NCI-H2107 treated with DMSO at 0.1 percent for 48 hours (cell line): ENCODE results near the gene TMEM101.
"Not testable (repeated sequence)": the region's sequence is repeated elsewhere in the genome, so short reads cannot be mapped to it uniquely, and the experiment has no call there.

Source experiments
- DNase-seq: peaks from one replicate; lab custom pipeline; 2025; ENCODE audit not compliant: unreplicated experiment; lab: John Stamatoyannopoulos, UW

The TMEM101 gene

DNA sequence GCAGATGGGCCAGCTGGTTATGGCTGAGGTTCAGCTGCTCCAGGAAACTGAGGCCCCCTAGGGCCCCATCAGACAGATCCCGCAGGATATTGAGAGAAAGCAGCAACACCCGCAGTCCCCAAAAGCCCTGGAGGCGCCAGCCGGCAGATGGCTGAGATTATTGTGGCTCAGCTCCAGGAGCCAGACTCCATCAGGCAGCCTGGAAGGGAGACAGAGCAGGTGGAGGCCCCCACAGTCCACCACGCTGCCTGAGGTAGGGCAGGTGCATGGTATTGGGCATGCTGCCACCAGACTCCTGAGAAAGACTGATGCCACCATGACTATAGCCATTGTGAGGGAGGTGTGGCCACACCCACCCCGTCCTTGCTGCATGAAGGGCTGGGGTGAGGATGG is 9.5 kb upstream of the TMEM101 start:
- DNase-seq, result peak; percentile 93

GRCh38 chr17:44023545-44024270 is 8.9 kb upstream of the TMEM101 start:
- no peak for DNase-seq

GRCh38 chr17:44022246-44022645 is 7.5 kb upstream of the TMEM101 start:
- no peak for DNase-seq

DNA sequence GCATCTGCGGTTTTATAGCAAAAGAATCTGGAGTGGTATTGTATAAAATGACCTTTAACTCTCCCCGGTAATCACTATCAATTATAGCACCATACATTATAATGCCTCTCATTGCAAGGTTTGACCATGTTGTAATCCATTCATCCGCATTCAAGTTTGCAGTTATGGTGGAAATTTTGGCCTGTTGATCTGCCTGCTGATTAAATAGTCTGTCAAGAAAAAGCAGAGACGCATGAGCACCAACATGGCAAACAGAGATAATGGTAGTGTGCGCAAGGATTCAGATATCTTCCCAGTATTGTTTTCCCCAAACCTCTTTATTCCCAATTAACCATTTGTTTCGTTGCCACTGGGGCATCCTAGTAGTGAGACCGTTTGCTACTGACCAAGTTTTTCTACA is 6.5 kb upstream of the TMEM101 start:
- DNase-seq, result not testable (repeated sequence)

- no peak for DNase-seq
Observed at GRCh38 chr17:44014133-44014436, 678 bp downstream of the TMEM101 start.

DNA sequence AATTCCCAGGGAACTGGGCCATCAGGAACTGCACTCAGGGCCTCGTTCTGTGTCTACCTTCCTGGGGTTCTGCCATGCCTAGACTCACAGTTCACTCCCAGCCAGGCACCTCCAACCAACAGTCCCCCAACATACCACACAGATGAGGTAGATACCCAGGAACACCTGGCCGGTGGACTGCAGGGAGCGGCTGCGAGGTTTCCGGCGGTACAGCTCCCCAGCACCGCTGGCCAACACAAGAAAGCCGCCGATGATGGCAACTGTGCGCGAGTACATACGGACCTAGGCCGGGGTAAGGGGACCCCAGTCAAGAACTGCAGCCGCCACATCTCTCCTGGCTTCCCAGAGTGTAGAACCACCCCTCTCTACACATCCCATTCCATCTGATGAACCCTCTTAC is 1.9 kb downstream of the TMEM101 start:
- no peak for DNase-seq

DNA sequence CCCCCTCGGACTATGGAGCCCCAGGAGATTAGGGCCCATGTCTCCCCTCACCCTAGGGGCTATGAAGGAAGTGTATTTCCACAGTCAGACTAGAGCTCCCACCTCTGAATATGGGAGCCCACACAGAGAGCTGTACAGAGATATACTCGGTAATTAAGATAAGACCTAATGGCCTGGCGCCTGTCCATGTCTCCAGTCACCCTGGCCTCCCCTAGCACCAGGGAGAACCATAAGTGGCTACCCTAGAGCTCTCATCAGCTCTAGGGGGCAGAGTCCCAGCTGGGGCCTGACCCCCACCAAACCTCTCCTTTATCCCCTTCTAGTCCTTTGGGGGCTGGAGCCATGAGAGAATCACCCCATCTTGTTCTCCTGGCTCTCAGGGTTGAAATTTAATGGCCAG is 2.4 kb downstream of the TMEM101 start:
- no peak for DNase-seq

GRCh38 chr17:44011876-44012275 is 2.9 kb downstream of the TMEM101 start:
- DNase-seq, result no peak

GRCh38 chr17:44010966-44011647 is 3.7 kb downstream of the TMEM101 start:
- DNase-seq, result no peak

DNA sequence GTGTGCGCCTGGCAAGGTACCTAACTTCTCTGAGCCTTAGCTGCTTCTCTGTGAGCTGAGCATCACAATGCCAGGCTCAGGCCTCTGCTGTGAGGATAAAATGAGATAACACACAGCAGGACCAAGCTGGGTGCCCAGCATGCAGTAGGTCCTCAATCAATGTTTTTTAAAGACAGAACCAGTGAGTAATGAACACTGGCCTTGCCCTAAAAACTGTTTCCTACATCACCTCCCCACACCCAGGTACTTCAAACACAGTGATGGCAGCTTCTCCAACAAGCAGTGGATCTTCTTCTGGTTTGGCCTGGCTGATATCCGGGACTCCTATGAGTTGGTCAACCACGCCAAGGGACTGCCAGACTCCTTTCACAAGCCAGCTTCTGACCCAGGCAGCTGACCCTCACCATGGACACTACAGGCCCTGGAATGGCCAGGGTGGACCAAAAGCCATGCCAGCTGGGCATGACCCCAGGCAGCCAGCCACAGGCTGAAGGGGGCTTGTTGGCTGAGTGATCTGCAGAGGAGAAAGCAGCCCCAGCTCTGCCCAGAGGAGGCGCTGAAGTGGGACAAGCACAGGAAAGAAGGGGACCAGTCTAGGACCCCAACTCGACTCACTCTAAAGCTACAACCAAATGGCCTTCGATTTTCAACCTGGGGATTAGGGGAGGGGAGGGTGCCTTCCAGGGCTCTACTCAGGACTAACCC is 6.4 kb downstream of the TMEM101 start:
- DNase-seq, result no peak

DNA sequence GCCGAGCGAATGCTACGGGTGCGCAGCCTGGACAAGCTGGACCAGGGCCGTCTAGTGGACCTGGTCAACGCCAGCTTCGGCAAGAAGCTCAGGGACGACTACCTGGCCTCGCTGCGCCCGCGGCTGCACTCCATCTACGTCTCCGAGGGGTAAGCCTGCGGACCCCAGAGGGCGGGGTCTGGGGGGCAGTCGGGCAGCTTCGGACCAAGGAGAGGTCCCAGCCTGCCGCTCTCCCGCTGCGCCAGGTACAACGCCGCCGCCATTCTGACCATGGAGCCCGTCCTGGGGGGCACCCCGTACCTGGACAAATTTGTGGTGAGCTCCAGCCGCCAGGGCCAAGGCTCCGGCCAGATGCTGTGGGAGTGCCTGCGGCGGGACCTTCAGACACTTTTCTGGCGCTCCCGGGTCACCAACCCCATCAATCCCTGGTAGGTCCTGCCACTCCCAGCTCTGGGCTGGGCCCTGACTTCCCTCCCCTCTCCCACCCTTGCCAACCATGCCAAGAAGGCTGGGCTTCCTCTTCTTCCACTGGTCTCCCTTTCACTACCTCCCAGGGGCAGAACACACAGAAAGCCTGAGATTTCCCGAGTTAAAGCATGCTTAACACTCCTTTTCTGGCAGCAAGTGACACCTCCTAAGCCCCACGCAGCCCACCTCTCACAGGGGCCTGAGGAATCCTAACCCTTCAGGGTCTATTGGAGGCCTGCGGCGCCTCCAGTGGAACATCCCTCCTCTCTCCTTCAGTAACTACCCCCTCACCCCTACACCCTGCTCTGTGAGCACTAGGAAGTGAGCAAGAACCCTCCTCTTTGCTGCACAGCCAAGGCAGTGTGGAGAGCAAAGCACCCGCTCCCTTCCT is 7.2 kb downstream of the TMEM101 start:
- no peak for DNase-seq

DNA sequence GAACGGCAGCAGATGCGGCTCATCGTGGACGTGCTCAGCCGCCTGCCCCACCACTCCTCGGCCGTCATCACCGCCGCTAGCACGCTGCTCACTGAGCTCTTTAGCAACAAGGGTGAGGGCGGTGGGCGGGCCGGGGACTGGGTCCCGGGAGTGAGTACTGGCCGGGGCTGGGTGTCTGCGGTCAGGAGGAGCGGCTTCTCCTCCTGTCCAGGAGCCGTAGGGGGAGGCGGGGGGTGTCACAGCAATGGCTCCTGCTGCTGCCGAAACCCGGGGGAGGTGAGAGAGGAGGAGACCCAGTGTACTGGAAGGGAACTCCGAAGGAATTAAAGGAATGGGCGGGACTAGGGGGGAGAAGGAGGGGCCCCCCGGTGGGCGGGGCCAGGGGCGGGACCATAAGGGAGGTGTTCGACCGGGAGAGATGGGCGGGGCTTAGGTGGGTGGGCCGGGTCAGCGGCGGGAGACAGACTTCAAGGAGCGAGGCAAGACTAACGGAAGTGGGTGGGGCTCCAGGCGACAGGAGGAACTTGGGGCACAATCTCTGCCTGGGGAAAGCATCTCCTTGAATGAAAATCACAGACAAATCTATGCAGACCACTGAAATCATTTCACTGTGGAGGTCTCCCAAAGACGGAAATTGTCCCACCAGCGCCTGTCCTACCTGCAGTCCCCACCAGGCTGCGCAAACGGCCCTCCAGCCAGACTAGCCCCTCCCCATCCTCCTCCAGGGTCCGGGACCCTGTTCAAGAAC is 8.0 kb downstream of the TMEM101 start:
- DNase-seq, result peak; percentile 56

- DNase-seq, result no peak
Observed at GRCh38 chr17:44006272-44006597, 8.5 kb downstream of the TMEM101 start.

DNA sequence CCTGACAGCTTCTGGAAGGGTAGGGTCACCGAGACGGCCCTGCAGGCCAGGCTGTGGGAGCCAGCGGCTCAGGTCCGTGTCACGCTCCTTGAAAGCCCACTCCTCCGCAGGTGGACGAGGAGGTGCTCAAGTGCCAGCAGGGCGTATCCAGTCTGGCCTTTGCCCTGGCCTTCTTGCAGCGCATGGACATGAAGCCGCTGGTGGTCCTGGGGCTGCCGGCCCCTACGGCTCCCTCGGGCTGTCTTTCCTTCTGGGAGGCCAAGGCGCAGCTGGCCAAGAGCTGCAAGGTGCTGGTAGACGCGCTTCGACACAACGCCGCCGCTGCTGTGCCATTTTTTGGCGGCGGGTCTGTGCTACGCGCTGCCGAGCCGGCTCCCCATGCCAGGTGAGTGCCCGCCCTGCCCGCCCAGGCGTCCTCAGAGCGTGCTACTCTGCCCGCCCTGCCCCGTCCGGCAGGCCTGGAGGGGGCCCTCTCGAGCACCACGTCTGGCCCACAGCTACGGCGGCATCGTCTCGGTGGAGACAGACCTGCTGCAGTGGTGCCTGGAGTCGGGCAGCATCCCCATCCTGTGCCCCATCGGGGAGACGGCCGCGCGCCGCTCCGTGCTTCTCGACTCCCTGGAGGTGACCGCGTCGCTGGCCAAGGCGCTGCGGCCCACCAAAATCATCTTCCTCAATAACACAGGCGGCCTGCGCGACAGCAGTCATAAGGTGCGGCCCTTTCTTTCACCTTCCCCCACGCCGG is 9.1 kb downstream of the TMEM101 start:
- DNase-seq, result no peak

GRCh38 chr17:44004761-44005526 is 9.8 kb downstream of the TMEM101 start:
- no peak for DNase-seq

DNA sequence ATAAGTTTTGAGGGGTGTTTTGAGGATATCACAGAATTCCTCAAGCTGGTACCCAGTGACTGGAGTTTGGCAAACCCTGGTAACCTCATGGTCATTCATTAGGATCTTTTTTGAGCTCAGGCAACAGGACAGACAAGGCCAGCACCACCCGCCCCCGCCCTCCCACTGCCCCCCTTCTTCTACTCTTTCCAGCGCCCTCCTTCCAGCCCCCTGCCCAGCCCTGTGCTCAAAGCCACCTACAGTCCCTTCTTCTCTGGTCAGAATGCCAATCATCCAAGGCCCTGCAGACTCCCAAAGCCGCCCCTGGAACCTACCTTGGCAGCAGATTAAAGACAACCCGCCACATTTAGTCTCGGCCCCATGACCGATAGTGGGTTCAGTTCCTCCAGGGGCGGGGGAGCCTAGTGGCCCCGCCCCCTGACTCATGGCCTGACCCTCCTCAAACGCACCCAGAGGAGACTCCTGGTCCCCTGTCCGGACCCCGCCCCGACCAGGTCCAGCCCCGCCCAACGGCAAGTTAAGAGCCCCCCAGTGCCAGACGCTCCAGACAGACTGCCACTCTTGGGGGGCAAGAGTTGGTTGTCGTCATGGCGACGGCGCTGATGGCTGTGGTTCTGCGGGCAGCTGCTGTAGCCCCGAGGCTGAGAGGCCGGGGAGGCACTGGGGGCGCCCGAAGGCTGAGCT is 10.5 kb downstream of the TMEM101 start, which contains the start of gene NAGS:
TSS of gene NAGS (plus strand) at position 546 of the 684 bp plus-strand sequence. CDS start at position 588, 42 bp downstream.
- DNase-seq, result no peak

DNA sequence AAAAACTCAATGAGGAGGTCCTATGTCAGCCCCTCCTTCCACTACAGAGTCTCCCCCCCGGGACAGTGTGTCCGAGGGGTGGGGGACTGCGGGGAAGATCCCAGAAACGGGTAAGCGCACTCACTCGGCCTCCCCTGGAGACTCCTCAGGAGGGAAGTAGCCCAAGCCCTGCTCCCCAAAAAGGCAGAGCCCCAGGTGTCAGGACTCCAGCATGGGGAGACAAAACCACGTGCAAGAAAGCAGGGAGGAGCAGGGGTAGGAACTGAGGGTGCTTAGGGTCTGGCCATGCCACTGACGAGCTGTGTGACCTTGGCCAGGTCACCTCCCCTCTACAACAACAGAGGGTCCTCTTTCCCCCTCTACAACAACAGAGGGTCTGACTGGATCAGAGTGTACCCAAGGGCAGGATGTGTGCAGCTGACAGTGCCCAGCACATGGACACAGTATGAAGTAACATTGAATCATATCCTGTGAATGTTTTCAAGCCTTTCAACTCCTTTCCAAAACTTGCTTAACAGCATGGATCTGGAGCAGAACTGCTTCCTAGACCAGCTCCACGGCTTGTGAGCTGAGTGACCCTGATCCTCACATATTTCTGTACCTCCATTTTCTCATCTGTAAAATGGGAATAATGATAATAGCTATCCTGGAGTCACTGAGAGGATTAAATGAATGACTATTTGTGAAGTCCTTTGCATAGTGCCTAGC is 12.5 kb downstream of the TMEM101 start:
- no peak for DNase-seq

DNA sequence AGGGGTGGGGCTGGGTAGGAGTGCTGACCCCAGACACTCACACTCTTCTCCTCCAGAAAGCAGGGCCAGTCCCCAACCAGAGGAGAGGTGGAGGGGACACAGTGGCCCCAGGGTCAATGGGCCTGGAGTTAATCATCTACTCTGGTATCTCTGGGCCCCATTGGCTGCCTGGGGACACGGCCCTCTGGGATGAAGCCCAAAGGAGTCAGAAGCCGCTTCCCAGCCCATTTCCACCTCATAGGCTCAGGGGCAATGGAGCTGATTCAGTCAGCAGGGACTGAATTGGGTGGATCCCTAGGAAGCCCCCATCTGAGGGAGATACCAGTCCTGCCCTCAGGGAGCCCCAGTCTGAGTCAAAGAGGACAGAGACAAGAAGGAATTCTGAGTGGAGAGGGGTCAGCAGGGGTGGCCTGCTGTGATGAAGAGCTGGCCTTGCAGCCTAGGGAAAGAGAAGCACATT is 13.3 kb downstream of the TMEM101 start:
- DNase-seq, result no peak
